Measurements from ENCODE around the gene VPS11.
"Not testable (repeated sequence)": the region's sequence is repeated elsewhere in the genome, so short reads cannot be mapped to it uniquely, and the experiment has no call there.

VPS11 gene

DNA sequence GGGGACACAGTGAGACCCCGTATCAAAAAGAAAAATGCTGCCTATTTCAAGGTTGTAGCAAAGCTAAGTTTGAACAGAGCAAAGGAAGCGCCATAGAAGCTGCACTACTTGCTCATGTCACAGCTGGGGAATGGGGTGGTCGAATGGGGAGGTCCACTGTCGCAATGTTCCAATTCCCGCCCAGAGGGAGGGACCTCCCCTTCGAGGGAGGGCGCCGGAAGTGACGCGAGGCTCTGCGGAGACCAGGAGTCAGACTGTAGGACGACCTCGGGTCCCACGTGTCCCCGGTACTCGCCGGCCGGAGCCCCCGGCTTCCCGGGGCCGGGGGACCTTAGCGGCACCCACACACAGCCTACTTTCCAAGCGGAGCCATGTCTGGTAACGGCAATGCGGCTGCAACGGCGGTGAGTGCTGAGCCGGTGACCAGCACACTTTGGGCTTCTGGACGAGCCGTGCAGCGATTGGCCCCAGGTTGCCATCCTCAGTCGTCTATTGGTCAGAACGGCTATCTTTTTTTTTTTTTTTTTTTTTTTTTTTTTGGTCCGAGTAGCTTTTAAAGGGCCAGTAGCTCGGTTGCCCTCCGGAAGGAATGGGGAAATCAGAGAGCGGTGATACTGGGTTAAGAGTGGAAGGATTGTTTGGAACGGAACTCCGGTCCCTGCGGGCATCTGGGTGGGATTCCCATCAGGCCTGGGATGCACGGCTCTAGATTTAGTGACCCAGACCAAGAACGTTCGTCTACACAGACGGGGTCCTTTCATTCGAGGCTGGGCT, 17.2 kb downstream of the VPS11 start, which contains the start of gene HMBS:
HMBS (plus strand) TSS at position 219 of the 774 bp plus-strand sequence; CDS start at position 372, 153 bp downstream.
- DNase-seq, result peak; percentile 99

DNA sequence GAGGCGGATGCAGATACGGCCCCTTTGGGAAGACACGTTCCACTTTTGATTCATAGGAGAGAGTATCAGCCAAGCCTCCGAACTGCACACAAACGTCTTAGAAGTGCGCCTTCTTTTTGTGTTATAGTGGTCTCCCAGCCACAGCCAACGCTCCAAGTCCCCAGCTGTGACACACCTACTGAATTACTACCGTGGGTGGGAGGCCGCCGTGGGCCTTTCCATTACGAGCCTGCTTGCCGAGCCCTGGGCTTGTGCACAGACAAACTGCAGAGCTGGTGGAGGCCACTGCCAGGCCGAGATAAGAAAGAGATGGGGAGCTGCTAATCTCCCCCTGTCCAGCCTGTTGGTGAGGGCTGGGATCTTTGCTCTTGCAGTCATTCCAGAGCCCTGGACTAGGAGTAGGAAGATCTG, 17.8 kb downstream of the VPS11 start:
- DNase-seq, result peak; percentile 90

DNA sequence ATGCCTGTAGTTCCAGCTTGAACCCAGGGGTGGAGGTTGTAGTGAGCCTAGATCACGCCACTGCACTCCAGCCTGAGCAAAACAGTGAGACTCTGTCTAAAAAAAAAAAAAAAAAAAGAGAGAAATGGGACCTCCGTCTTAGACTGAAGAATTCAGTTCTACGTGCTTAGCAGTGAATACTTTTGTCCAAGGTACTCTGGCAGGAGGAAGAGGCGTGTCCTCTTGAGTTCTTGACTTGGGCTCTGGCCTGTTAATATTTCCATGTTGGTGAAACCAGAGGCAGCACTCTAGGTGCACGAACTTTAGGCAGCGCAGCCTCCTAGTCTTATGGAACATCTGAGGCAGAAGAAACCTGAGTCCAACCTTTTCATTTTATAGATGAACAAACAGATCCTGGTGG, 19.5 kb downstream of the VPS11 start:
- peak; percentile 66 for DNase-seq

DNA sequence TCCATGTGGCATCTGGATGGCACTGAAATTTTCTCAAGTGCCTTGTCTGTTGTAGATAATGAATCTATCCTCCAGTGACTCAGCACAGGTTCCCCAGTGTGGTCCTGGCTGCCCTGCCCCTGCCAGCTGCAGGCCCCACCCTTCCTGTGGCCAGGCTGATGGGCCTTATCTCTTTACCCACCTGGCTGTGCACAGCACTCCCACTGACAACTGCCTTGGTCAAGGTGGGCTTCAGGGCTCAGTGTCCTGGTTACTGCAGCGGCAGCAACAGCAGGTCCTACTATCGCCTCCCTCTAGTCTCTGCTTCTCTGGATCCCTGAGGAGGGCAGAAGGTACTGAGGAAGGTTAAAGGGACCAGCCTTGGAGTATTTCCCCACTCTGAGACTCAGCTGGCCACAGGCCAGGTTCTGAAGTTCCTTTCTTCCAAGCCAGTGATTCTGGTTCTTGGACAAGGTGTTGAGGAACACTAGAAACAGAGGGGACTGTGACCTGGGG, 20.2 kb downstream of the VPS11 start:
- peak; percentile 98 for DNase-seq

DNA sequence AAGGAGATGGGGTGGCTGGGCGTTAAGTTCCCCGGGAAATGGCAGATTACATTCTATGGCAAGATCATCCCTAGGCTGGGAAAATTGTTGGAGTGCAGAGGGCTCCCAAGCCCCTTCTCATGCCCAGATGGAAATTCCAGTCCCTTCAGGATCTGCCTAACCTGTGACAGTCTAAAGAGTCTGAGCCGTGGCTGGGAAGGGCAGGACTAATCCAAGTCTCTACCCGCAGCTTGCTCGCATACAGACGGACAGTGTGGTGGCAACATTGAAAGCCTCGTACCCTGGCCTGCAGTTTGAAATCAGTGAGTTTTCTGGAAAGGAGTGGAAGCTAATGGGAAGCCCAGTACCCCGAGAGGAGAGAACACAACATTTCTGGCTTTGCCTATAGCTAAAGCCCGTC, 20.8 kb downstream of the VPS11 start:
- DNase-seq, result no peak

DNA sequence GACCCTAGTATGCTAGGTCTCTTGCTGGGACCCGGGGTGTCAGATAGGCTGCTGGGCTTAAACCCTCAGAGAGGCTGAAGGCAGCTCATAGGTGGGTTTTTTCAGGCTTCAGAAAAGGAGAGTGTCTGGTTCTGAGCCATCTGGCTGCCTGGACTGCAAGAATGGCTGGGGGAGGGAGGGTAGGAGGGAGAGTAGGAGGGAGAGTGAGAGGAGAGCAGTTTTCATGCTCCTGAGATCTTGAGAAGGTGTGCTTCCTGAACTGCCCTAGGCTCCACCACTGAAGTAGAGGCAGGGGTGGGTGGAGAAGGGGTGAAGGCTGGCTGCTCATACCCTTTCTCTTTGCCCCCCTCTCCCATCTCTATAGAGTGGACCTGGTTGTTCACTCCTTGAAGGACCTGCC, 21.7 kb downstream of the VPS11 start:
- DNase-seq, result peak; percentile 29

DNA sequence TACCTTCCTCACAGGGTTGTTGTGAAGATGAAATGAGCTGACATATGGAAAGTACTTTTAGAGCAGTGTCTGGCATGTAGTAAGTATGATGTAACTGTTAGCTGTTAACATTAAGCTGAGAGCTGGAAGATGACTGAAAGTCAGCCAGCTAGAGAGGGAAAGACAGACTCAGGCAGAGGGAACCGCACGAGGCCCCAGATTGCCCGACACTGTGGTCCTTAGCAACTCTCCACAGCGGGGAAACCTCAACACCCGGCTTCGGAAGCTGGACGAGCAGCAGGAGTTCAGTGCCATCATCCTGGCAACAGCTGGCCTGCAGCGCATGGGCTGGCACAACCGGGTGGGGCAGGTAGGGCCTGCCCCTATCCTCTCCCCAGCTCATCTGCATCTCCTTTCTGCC, 23.6 kb downstream of the VPS11 start:
- DNase-seq, result peak; percentile 27

DNA sequence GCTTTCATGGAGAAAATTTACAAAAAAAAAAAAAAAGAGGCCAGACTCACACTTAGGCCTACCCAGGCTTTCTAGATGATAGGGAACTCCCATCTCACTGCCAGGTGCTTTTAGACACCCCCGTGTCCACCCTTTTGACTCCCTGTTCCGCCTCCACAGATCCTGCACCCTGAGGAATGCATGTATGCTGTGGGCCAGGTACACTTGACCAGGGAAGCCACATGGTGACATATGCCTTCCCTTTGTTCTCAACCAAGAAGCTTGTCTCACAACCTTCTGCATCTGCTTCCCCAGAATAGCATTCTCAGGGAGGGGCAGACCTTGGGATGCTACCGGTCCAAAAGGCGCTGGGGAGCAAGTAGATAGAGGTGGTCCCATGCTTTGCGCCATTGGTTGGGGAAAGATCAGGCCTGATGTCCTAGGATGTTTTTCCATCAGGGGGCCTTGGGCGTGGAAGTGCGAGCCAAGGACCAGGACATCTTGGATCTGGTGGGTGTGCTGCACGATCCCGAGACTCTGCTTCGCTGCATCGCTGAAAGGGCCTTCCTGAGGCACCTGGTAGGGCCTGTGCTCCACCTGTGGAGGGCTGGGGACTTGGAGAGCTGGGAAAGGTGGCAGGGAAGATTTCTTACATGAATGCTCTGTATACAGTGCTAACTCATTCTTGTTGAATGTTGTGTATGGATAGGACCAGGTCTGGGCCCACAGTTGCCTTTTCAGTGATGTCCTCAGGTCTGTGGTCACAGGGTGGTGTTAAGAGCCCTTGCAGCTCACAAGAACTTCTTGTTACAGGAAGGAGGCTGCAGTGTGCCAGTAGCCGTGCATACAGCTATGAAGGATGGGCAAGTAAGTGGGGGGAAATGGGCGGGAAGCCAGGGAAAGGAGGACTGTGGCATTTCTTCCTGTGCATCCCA, 24.6 kb downstream of the VPS11 start:
- DNase-seq, result peak; percentile 70

DNA sequence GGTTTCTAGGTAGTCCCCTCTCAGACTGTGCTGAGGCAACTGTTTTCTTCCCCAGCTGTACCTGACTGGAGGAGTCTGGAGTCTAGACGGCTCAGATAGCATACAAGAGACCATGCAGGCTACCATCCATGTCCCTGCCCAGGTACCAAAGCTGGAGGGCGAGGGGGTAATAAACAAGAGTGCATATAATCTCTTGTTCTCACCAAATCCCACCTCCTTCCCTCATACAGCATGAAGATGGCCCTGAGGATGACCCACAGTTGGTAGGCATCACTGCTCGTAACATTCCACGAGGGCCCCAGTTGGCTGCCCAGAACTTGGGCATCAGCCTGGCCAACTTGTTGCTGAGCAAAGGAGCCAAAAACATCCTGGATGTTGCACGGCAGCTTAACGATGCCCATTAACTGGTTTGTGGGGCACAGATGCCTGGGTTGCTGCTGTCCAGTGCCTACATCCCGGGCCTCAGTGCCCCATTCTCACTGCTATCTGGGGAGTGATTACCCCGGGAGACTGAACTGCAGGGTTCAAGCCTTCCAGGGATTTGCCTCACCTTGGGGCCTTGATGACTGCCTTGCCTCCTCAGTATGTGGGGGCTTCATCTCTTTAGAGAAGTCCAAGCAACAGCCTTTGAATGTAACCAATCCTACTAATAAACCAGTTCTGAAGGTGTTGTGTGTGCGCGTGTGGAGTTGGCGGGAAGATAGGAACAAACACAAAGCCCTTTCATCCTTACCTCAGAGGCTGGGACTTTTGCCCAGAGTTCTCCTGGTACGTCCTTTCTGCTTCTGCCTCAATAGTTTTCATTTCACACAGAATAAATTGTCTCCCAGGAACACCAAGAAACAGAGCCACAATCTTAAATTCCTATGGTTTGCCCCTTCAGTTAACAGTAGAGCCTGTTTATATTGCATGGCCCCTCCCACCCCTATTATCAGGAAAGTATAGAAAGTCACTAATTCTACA, 25.5 kb downstream of the VPS11 start:
- DNase-seq, result peak; percentile 50

DNA sequence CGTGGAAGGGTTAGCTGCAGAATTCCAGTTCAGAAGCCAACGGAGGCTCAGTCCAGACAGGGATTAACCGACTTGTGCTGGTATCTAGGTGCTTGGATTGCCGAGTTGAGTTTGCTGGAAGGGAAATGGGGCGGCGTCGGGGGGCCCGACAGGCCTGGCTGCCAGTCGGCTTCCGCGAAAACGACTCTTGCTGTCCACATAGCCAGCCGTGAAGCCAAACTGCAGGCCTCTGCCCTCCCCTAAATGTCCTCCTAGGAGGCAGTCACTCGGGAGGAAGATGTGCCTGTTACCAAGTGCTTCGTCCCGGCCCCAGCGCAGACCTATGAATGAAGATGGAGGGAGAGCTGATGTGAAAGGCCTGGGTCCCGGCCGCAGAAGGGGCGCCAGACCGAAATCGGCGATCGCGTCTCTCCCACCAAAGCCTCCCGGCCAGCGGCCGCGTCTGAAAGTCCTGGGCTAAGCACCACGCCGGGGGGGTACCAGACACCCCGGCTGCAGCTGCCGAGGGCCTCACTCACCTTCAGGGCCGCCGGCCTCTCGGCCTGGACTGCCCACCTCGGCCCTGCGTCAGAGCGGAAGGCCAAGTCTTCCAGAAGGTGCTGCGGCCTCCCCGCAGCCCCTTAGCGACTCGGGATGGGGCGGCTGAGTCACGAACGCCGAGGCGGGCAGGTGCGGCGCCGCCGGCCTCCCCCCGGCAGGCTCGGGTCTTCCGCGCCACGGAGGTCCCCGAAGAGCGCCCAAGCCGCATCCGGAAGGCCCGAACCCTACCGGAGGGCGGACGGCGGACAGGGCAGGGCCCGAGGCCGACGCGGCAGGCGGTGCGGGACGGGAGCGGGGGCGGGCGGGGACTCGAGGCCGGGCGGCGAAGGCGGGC, 26.6 kb downstream of the VPS11 start:
- peak; percentile 60 for DNase-seq

DNA sequence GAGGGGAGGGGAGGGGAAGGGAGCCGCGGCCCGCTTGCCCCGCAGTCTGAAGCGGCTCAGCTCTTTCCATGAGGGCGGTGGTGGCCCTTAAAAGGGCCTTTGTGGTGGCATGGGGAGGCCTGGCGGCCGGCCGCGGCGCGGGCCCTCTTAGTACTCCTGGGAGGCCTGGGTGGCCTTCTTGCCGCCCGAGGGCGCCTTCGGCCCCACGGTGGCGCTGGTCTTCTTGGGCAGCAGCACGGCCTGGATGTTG, 27.1 kb downstream of the VPS11 start:
- DNase-seq, result peak; percentile 87

DNA sequence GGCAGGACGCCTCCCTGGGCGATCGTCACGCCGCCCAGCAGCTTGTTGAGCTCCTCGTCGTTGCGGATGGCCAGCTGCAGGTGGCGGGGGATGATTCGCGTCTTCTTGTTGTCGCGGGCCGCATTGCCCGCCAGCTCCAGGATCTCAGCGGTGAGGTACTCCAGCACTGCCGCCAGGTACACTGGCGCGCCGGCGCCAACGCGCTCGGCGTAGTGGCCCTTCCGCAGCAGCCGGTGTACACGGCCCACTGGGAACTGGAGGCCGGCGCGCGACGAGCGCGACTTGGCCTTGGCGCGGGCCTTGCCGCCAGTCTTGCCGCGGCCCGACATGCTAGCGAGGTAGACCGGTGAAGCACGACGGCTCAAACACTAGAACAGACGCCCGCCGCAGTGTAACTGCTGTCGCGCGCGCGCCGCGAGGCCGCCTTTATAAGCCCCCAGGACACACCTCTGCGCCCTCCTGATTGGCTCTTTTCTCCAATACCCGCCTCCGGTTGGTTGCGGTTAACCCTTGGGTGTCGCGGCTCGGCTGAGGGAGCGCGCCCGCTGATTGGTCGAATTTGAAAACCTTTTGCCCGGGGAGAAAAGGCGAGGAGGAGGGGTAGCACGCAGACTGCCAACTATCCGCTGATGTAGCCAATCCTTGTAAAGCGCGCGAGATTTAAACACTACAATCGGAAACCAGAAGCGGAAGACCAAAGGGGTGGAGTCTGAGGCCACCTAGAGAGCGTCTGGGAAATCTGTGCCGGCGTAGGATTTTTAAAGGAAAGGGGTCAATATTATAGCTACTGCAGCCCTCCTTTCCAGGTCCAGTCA, 27.7 kb downstream of the VPS11 start:
- DNase-seq, result peak; percentile 100

DNA sequence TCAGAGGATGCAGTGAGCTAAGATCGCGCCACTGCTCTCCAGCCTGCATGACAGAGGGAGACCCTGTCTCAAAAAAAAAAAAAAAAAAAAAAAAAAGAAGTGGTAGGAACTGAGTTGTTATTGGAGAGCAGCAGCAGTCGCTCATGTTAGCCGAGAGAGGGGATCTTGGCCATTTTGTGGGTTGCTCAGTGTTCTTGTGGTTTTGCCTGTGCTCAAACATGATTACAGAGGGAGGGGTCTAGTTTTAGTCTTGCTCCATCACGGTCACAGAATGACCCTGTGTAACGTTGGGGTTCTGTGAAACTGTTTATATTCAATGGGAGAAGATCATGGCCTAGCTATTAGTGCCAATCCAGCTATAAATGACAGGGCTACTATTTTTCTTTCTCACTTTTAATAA, 32.1 kb downstream of the VPS11 start:
- DNase-seq, result peak; percentile 91

DNA sequence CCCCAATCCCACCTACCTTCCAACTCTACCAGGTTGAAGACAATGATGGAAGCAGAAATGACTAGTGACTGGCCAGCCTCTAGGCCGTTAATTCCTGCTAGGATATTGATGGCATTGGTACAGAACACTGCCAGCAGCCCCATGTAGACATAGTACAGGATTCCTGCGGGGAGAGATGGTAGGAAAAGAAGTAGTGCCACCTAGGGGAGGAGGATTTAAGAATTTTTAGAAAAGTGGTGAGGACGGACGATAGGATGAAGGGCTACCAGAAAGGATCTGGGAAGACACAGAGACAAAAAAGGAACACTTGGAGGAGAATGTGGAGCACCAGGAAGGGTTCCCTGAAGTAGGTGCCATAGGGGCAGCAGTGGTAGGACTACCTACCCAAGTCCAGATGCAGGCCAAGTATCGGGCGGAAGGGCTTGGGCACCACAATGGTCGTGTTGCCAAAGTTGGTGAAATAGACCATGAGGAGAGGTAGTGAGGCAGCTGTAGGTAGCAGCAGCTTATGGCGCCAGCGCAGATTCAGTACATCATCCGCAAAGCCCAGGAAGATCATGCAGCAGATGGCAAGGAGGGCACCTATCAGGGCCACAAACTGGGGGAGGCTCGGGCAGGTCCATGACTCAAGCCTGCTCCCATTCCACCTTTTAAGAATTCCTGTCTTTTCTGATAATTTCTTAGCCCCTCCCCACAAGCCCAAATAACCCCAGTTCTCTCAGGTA, 32.8 kb downstream of the VPS11 start:
- peak; percentile 76 for DNase-seq

DNA sequence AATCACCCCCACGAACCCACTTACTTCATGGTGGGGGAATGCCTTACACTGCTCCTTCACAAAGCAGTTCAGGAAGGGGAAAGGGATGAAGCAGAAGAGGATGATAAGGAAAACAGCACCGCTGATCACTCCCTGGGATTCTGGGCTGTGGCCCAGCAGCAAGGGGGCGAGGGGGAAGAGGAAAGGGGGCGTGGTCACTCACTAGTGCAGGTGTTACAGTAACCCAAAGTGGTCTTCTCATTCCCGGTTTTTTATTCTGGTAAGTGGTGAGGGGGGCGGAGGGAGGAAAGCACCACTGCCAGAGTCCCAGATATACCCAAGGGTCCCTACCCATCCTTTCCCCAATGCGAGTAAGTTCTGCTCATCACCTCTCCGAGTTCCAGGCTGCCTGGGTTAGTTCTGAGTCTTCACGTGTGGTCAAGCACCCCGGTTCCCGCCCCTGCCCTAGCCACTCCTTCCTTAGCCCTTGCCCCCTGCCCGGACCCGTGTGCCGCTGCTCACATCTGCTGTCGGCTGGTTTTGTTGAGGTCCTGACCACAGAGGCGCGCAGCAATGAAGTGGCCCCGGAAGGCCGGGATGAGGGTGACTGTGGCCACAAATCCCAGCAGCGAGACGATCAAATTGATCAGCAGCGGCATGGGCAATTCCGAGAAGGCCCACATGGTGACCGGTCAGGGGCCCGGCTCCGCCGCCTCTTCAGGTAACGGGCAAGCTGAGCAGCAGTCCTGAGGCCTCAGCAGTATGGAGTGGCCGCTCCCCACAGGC, 33.6 kb downstream of the VPS11 start:
- DNase-seq, result peak; percentile 66

DNA sequence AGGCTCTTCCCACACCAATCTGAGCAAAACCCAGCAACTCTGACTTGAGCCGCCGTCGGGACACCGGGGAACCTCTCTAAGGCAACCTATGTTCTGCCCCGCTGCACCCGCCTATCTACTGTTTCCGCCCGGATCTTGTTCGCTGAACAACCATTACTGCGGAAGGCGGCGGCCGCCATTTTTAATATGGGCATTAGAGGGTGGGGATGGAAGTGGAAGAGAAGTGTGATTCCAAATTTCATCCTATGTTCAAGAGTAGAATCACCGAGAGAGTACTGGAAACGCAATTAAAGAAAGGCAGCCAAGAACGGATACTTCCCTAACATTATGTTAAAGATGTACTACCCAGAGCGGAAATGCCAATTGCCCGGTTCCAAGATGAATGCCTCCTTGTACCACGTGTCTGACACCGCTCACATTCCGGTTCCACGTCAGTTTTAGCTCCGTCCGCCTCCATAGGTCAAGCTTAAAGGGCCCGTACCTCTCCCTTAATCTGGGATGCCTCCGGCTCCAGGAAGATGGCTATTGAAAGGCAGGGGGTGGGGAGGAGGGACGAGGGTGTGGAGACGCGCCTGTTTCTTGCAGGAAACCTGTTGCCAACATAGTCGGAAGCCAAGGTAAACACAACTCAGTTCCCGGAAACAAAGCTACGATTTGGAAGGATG, 34.3 kb downstream of the VPS11 start, which contains the start of gene DPAGT1:
DPAGT1 (minus strand) TSS at position 95 of the 665 bp plus-strand sequence. CDS start 198 bp downstream, outside the sequence.
- peak; percentile 97 for DNase-seq

DNA sequence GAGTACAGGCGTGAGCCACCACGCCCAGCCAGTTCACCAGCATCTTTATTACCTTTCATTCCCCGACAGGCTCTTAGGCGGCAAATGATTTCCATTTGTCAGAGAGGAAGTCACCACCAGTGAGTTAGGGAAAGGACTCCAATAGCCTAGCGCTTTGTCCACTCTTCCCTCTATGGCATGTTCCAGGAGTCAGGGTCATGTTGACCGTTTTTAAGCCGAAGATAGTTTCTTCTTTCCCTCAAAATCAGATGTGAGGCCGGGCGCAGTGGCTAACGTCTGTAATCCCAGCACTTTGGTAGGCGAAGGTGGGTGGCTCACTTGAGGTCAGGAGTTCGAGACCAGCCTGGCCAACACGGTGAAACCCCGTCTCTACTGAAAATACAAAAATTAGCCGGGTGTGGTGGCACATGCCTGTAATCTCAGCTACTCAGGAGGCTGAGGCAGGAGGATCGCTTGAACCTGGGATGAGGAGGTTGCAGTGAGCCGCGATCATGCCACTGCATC, 35.6 kb downstream of the VPS11 start:
- not testable (repeated sequence) for DNase-seq

DNA sequence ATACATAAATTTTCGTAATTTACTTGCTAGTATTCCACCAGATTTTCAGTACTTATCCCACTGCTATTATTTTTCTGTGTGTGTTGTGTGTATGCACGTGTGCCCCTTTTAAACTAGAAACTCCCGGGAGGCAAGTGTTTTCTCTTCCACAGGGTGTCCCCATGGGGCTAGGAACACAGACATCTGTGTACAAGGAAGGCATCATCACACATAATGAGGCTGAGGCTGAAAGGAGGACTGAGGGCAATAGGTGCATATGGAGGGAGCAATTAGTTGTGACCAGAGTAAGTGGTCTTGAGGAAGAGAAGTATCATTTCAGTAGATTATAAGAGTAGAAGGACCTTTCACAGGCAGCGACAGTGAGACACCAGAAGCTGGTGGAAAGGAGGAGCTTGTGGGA, 36.2 kb downstream of the VPS11 start:
- peak; percentile 61 for DNase-seq

All from hematopoietic multipotent progenitor cell treated with erythropoietin and hydrocortisone succinate and interleukin-3 and kit ligand, for 4 days (in vitro differentiated cells).